K562 (cell line): ENCODE data around the gene DCAF15. TPM values are rescaled to one million over a fixed set of nuclear protein-coding genes. Genes with fewer than 3 reads are reported as not detected.

Experiments
- ATAC-seq: fragments of 200-7000 bp; cut with Tn5 transposase; 3 replicates; pipeline ENCODE4 v1.9.1; 2020; ENCODE audit warnings: moderate library complexity
- BruUV-seq: library from RNA; stranded (reverse); fragments of 400-500 nt; replicated peaks from 2 replicates; lab custom pipeline; 2021; lab: Mats Ljungman, UMichigan
- CTCF ChIA-PET: fragments of 300-600 bp; formaldehyde crosslinking; extraction: SDS; loops from one replicate; lab custom pipeline; 2021; ENCODE audit warnings: low intra/inter-chr PET ratio; lab: Yijun Ruan, JAX
- POLR2A ChIA-PET: fragments of 300-600, 350-650 bp; sonication (Branson Sonifier 250); formaldehyde crosslinking; extraction: SDS; loops from one replicate; lab custom pipeline; 2021; ENCODE audit warnings: antibody characterized with exemption, inconsistent platforms; lab: Yijun Ruan, JAX
- DNase-seq, 4 experiments: peaks; one replicate each; pipeline versions ENCODE4 v3.0.0 to v3.0.0-alpha.2; 2011 to 2018; ENCODE audit warnings: low spot score in 3 of 4, mixed read lengths in 3 of 4; ENCODE audit errors: extremely low read depth in 1 of 4
- FAIRE-seq: peaks from 2 replicates; lab custom pipeline; 2011; peaks lifted over from hg19 to GRCh38; lab: Jason Lieb, UNC
- H2AFZ ChIP-seq: 2 replicates; pipeline ENCODE4 v1.6.0; 2011; ENCODE audit warnings: low read depth, low read length, control low read depth, inconsistent platforms
- H3K27ac ChIP-seq: fragments of 200-600 bp; 3 replicates; pipeline ENCODE4 v1.8.0; 2011; ENCODE audit warnings: low read depth, mild to moderate bottlenecking, control low read depth, inconsistent platforms, low read length, moderate library complexity, mixed read lengths; ENCODE audit errors: extremely low read depth
- H3K27me3 ChIP-seq, 2 experiments: fragments of 300-600 bp in 1 of 2; 2 replicates in 1 of 2; 3 replicates in 1 of 2; pipeline versions ENCODE4 v1.6.0 to v1.8.0; 2011; ENCODE audit warnings: inconsistent platforms in 2 of 2, low read length in 2 of 2, mild to moderate bottlenecking in 1 of 2, mixed read lengths in 1 of 2, moderate library complexity in 1 of 2; ENCODE audit not compliant: control insufficient read depth in 2 of 2, insufficient read depth in 2 of 2
- H3K36me3 ChIP-seq: fragments of 300-600 bp; 3 replicates; pipeline ENCODE4 v1.8.0; 2011; ENCODE audit warnings: mild to moderate bottlenecking, low read length, inconsistent platforms; ENCODE audit not compliant: control insufficient read depth, insufficient read depth
- H3K4me1 ChIP-seq, 2 experiments: fragments of 200-600 bp in 1 of 2; replicated peaks in 1 of 2; 2 replicates in 1 of 2; 3 replicates in 1 of 2; pipeline versions ENCODE4 v1.5.1 to v1.8.0; 2011; ENCODE audit warnings: inconsistent platforms in 2 of 2, low read length in 2 of 2, mild to moderate bottlenecking in 1 of 2, mixed read lengths in 1 of 2, moderate library complexity in 1 of 2; ENCODE audit not compliant: control insufficient read depth in 2 of 2, insufficient read depth in 2 of 2
- H3K4me2 ChIP-seq: 2 replicates; pipeline ENCODE4 v1.6.1; 2011; ENCODE audit warnings: low read length, control low read depth, inconsistent platforms, mixed read lengths; ENCODE audit not compliant: insufficient read depth
- H3K4me3 ChIP-seq: fragments of 200-600 bp; sonication (generic), shearing (Covaris generic); 2 replicates; pipeline ENCODE4 v1.5.1; 2016; ENCODE audit warnings: control low read depth, inconsistent platforms
- H3K79me2 ChIP-seq: fragments of 200-600 bp; 3 replicates; pipeline ENCODE4 v1.8.0; 2011; ENCODE audit warnings: low read length, inconsistent platforms; ENCODE audit not compliant: control insufficient read depth, insufficient read depth
- H3K9ac ChIP-seq, 2 experiments: 2 replicates each; pipeline versions ENCODE4 v1.6.0 to v1.6.1; 2011; ENCODE audit warnings: low read depth in 2 of 2, low read length in 2 of 2, control low read depth in 1 of 2, inconsistent platforms in 1 of 2, mild to moderate bottlenecking in 1 of 2, mixed read lengths in 1 of 2; ENCODE audit not compliant: insufficient read depth in 1 of 2
- H3K9me1 ChIP-seq: one replicate; pipeline ENCODE4 v1.6.0; 2011; ENCODE audit warnings: inconsistent platforms, mild to moderate bottlenecking, low read length, moderate library complexity; ENCODE audit not compliant: control insufficient read depth, insufficient read depth
- H3K9me3 ChIP-seq: replicated peaks from 2 replicates; pipeline ENCODE4 v1.5.1; 2011; ENCODE audit warnings: low read depth, low read length, inconsistent platforms; ENCODE audit not compliant: control insufficient read depth, insufficient read depth
- H4K20me1 ChIP-seq: replicated peaks from 2 replicates; pipeline ENCODE4 v1.6.1; 2011; ENCODE audit warnings: low read length, inconsistent platforms, mixed read lengths; ENCODE audit not compliant: control insufficient read depth, insufficient read depth
- PHB2 ChIP-seq: fragments of 450-650 bp; IDR thresholded peaks from 2 replicates; pipeline ENCODE4 v1.6.1; 2017; ENCODE audit warnings: low read depth
- POLR2G ChIP-seq: fragments of 200-400 bp; formaldehyde crosslinking; IDR thresholded peaks from 2 replicates; pipeline ENCODE4 v1.6.1; 2017; ENCODE audit warnings: low read depth, mild to moderate bottlenecking, antibody characterized with exemption, low read length, moderate library complexity
- WGBS: fragments of 100-300 bp; shearing (Covaris generic); methylation state at CpG from one replicate; pipeline ENCODE4 v1.1.6; 2016; ENCODE audit warnings: low coverage, mixed read lengths; ENCODE audit not compliant: insufficient coverage; ENCODE audit errors: missing lambda C conversion rate; 5-methylcytosine and 5-hydroxymethylcytosine counted together
- in situ Hi-C: fragments of 300-500 bp; cut with MboI; formaldehyde crosslinking; loops from 4 replicates; pipeline ENCODE4 v1.15.0; 2018; ENCODE audit warnings: inconsistent platforms, mixed read lengths
- intact Hi-C: fragments of 100-400 bp; cut with micrococcal nuclease; formaldehyde crosslinking; loops from 2 replicates; pipeline ENCODE4 v1.14.2; 2022
- polyA plus RNA-seq, 8 experiments: library from polyadenylated mRNA; depleted of rRNA in 4 of 8; stranded (reverse) in 5 of 8; unstranded in 3 of 8; fragments of >200 nt; fragmentation: Nextera tagmentation in 2 of 8; fragmentation: Illumina TruSeq in 1 of 8; extraction: Ambion mirVana in 2 of 8; extraction: Trizol in 1 of 8; gene quantifications; 2 replicates each; pipeline versions ENCODE4 v1.2.1 to v1.2.3, GENCODE V29; 2011 to 2014; ENCODE audit warnings: inconsistent platforms in 1 of 8, missing spikeins in 1 of 8
- total RNA-seq, 7 experiments: library from RNA; depleted of rRNA in 6 of 7; stranded (reverse); fragments of >200 nt in 6 of 7; fragmentation: Illumina TruSeq in 2 of 7; extraction: Trizol in 2 of 7; gene quantifications; 2 replicates each; pipeline versions ENCODE4 v1.2.1 to v1.2.3, GENCODE V29; 2011 to 2021; ENCODE audit warnings: low replicate concordance in 1 of 7
- TF ChIP-seq, protein P1 (sequence below): fragments of 200-600 bp; sonication (generic); IDR thresholded peaks from one replicate; pipeline ENCODE4 v1.6.1; 2012; ENCODE audit warnings: mild to moderate bottlenecking, low read depth, low read length, inconsistent platforms
- TF ChIP-seq, protein P2 (sequence below): fragments of 200-800 bp; sonication (Bioruptor generic); IDR thresholded peaks from 2 replicates; pipeline ENCODE4 v1.6.1; 2016; ENCODE audit warnings: missing genetic modification characterization, missing compliant biosample characterization

Gene DCAF15
- total and polyA plus RNA-seq, 9 of the 15 experiments (the other 6 are each of a cell fraction or from before 2014, with no cell fraction given), result 0.17 to 68.5 (median 27.7) TPM

DNA sequence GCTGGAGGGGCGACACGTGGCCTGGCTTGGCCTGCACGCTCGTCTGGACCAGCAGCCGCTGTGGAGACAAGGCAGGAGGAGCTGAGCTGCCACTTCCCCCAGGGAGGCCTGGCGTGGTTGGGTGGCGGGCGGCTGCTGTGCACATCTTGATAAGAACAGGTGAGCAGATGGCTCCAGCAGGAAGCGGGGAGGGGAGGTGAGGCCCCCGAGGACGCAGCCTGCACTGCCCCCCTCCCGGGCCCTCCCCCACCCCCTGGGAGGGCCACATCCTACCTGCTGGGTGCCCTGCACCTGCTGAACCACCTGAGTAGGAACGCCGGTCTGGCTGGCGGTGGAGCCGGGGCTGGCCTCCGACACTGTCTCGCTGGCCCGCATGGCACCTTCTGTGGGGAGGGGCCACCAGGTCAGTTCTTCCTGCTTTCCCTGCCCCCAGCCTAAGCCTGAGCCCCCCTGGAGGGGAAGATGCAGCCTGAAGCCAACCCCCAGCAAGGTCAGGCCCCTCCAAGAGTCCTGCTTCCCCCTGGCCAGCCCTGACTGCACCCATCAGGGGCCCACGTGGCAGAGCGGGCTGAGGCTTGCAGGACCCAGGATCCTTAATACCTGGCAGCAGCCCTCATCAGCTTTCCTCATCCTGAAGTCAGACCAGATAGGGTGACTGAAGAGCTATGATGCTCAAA is 31.0 kb downstream of the DCAF15 start:
- Histone ChIP-seq H3K9me1 (peaks cover 3% of the 10 kb centered on the region), H3K36me3 (peaks cover 28% of the 10 kb centered on the region; the same call in 1 of the 3 replicates), H3K4me3 (no peak overlapping the region), H3K4me2 (no peak overlapping the region), H3K9me3 (no peaks in the 10 kb centered on the region), H2AFZ (no peak overlapping the region), H3K9ac (no peak overlapping the region), H3K27me3 (no peaks in the 10 kb centered on the region), H4K20me1 (no peaks in the 10 kb centered on the region), H3K27ac (no peak overlapping the region), H3K79me2 (no peaks in the 10 kb centered on the region), H3K4me1 (peaks cover 0 to 70% of the 10 kb centered on the region in 2 experiments; a peak in 2 of 5 replicates)
- FAIRE-seq (no peak), ATAC-seq (no peak), DNase-seq (no peak)
- POLR2A ChIA-PET, result no interaction called here
- CTCF ChIA-PET, result no interaction called here
- WGBS, result 92% methylated on average over 17 of the region's 21 CpGs
- intact Hi-C loops (no loop called here), in situ Hi-C loops (no loop called here)
- no TSS peak for BruUV-seq
- TF ChIP-seq POLR2G (peak; percentile 24; the same call in 1 of the 2 replicates), PHB2 (no peak)
- TF ChIP-seq, protein P1, sequence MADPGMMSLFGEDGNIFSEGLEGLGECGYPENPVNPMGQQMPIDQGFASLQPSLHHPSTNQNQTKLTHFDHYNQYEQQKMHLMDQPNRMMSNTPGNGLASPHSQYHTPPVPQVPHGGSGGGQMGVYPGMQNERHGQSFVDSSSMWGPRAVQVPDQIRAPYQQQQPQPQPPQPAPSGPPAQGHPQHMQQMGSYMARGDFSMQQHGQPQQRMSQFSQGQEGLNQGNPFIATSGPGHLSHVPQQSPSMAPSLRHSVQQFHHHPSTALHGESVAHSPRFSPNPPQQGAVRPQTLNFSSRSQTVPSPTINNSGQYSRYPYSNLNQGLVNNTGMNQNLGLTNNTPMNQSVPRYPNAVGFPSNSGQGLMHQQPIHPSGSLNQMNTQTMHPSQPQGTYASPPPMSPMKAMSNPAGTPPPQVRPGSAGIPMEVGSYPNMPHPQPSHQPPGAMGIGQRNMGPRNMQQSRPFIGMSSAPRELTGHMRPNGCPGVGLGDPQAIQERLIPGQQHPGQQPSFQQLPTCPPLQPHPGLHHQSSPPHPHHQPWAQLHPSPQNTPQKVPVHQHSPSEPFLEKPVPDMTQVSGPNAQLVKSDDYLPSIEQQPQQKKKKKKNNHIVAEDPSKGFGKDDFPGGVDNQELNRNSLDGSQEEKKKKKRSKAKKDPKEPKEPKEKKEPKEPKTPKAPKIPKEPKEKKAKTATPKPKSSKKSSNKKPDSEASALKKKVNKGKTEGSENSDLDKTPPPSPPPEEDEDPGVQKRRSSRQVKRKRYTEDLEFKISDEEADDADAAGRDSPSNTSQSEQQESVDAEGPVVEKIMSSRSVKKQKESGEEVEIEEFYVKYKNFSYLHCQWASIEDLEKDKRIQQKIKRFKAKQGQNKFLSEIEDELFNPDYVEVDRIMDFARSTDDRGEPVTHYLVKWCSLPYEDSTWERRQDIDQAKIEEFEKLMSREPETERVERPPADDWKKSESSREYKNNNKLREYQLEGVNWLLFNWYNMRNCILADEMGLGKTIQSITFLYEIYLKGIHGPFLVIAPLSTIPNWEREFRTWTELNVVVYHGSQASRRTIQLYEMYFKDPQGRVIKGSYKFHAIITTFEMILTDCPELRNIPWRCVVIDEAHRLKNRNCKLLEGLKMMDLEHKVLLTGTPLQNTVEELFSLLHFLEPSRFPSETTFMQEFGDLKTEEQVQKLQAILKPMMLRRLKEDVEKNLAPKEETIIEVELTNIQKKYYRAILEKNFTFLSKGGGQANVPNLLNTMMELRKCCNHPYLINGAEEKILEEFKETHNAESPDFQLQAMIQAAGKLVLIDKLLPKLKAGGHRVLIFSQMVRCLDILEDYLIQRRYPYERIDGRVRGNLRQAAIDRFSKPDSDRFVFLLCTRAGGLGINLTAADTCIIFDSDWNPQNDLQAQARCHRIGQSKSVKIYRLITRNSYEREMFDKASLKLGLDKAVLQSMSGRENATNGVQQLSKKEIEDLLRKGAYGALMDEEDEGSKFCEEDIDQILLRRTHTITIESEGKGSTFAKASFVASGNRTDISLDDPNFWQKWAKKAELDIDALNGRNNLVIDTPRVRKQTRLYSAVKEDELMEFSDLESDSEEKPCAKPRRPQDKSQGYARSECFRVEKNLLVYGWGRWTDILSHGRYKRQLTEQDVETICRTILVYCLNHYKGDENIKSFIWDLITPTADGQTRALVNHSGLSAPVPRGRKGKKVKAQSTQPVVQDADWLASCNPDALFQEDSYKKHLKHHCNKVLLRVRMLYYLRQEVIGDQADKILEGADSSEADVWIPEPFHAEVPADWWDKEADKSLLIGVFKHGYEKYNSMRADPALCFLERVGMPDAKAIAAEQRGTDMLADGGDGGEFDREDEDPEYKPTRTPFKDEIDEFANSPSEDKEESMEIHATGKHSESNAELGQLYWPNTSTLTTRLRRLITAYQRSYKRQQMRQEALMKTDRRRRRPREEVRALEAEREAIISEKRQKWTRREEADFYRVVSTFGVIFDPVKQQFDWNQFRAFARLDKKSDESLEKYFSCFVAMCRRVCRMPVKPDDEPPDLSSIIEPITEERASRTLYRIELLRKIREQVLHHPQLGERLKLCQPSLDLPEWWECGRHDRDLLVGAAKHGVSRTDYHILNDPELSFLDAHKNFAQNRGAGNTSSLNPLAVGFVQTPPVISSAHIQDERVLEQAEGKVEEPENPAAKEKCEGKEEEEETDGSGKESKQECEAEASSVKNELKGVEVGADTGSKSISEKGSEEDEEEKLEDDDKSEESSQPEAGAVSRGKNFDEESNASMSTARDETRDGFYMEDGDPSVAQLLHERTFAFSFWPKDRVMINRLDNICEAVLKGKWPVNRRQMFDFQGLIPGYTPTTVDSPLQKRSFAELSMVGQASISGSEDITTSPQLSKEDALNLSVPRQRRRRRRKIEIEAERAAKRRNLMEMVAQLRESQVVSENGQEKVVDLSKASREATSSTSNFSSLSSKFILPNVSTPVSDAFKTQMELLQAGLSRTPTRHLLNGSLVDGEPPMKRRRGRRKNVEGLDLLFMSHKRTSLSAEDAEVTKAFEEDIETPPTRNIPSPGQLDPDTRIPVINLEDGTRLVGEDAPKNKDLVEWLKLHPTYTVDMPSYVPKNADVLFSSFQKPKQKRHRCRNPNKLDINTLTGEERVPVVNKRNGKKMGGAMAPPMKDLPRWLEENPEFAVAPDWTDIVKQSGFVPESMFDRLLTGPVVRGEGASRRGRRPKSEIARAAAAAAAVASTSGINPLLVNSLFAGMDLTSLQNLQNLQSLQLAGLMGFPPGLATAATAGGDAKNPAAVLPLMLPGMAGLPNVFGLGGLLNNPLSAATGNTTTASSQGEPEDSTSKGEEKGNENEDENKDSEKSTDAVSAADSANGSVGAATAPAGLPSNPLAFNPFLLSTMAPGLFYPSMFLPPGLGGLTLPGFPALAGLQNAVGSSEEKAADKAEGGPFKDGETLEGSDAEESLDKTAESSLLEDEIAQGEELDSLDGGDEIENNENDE, result no peak
- TF ChIP-seq, protein P2, sequence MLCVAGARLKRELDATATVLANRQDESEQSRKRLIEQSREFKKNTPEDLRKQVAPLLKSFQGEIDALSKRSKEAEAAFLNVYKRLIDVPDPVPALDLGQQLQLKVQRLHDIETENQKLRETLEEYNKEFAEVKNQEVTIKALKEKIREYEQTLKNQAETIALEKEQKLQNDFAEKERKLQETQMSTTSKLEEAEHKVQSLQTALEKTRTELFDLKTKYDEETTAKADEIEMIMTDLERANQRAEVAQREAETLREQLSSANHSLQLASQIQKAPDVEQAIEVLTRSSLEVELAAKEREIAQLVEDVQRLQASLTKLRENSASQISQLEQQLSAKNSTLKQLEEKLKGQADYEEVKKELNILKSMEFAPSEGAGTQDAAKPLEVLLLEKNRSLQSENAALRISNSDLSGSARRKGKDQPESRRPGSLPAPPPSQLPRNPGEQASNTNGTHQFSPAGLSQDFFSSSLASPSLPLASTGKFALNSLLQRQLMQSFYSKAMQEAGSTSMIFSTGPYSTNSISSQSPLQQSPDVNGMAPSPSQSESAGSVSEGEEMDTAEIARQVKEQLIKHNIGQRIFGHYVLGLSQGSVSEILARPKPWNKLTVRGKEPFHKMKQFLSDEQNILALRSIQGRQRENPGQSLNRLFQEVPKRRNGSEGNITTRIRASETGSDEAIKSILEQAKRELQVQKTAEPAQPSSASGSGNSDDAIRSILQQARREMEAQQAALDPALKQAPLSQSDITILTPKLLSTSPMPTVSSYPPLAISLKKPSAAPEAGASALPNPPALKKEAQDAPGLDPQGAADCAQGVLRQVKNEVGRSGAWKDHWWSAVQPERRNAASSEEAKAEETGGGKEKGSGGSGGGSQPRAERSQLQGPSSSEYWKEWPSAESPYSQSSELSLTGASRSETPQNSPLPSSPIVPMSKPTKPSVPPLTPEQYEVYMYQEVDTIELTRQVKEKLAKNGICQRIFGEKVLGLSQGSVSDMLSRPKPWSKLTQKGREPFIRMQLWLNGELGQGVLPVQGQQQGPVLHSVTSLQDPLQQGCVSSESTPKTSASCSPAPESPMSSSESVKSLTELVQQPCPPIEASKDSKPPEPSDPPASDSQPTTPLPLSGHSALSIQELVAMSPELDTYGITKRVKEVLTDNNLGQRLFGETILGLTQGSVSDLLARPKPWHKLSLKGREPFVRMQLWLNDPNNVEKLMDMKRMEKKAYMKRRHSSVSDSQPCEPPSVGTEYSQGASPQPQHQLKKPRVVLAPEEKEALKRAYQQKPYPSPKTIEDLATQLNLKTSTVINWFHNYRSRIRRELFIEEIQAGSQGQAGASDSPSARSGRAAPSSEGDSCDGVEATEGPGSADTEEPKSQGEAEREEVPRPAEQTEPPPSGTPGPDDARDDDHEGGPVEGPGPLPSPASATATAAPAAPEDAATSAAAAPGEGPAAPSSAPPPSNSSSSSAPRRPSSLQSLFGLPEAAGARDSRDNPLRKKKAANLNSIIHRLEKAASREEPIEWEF, result no peak
